ENCODE results near the gene BMAL1.

GRCh38 chr11:13339195-13340153 lies 61.9 kb downstream of the BMAL1 start:
- no peak for TF ChIP-seq CTCF (IDR thresholded peaks at IDR 0.05)
- no peak for TF ChIP-seq POLR2A (IDR thresholded peaks at IDR 0.05)
- TF ChIP-seq POLR2AphosphoS5 (IDR thresholded peaks at IDR 0.05) = no peak

Measured in suprapubic skin (tissue), 4 donors.